ENCODE measurements around the gene GPC3.

DNA sequence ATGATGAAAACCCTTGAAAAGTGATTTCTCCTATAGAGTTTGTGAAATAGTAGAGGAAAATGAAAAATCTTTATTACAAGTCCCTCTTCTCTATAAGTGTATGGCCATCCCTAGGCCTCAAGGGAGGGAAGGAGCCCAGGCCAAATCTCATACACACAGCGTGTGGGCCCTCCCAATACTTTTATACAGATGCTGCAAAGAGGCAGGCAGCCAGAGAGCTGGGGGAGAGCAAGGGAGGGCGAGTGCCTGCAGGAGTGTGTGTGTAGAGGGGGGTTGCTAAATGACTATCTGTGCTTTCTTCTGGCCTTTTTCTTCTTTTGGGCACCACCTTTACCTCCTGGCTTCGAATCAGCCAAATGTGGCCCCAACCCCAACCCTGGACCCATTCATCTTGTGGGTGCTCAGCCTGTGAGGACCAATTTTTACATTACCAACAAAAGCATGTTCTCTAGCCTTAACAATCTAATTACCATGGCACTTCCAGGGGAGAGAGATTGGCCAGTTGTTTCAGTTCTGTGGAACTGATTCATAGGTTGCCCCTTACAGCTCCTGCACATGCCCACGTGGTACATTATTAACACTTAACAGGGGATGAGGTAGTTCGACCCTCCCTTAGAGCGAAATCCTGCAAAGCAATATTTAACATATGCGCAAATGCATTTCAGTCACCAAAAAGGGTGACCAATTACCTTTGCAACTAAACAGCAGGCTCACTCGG, 2.0 kb downstream of the GPC3 start:
- TF ChIP-seq, protein P1, sequence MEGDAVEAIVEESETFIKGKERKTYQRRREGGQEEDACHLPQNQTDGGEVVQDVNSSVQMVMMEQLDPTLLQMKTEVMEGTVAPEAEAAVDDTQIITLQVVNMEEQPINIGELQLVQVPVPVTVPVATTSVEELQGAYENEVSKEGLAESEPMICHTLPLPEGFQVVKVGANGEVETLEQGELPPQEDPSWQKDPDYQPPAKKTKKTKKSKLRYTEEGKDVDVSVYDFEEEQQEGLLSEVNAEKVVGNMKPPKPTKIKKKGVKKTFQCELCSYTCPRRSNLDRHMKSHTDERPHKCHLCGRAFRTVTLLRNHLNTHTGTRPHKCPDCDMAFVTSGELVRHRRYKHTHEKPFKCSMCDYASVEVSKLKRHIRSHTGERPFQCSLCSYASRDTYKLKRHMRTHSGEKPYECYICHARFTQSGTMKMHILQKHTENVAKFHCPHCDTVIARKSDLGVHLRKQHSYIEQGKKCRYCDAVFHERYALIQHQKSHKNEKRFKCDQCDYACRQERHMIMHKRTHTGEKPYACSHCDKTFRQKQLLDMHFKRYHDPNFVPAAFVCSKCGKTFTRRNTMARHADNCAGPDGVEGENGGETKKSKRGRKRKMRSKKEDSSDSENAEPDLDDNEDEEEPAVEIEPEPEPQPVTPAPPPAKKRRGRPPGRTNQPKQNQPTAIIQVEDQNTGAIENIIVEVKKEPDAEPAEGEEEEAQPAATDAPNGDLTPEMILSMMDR (IDR thresholded peaks at IDR 0.05; ENCODE audit: extremely low read depth in 1 of 2, insufficient read depth in 1 of 2, low read depth in 1 of 2, low read length in 2 of 2) = no peak
- TF ChIP-seq POLR2A (IDR thresholded peaks at IDR 0.05; ENCODE audit: low read depth, low read length) = no peak
- TF ChIP-seq POLR2AphosphoS5 (IDR thresholded peaks at IDR 0.05; ENCODE audit: insufficient read depth, low read depth, low read length) = no peak
- no peak for TF ChIP-seq JUN (IDR thresholded peaks at IDR 0.05; ENCODE audit: borderline replicate concordance, insufficient read depth, insufficient read length, low read depth)
- no peak for TF ChIP-seq EZH2 (IDR thresholded peaks at IDR 0.05; ENCODE audit: borderline replicate concordance, low read depth, low read length, severe bottlenecking)
- no peak for TF ChIP-seq MYC (IDR thresholded peaks at IDR 0.05; ENCODE audit: low read depth, low read length)
- TF ChIP-seq FOS (IDR thresholded peaks at IDR 0.05; ENCODE audit: borderline replicate concordance, insufficient read depth, low read length) = no peak
- TF ChIP-seq, protein P2, sequence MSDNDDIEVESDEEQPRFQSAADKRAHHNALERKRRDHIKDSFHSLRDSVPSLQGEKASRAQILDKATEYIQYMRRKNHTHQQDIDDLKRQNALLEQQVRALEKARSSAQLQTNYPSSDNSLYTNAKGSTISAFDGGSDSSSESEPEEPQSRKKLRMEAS (IDR thresholded peaks at IDR 0.05; ENCODE audit: insufficient read depth, insufficient read length) = no peak
- no peak for TF ChIP-seq GATA2 (IDR thresholded peaks at IDR 0.05; ENCODE audit: insufficient read depth, insufficient read length, low read depth, low read length)
